Left hindlimb (tissue), 1 donor: ENCODE measurements around the gene CAGE1.
"Not testable (repeated sequence)": the region's sequence is repeated elsewhere in the genome, so short reads cannot be mapped to it uniquely, and the experiment has no call there.

Experiments used
- DNase-seq: peaks from one replicate; pipeline ENCODE4 v3.0.0-alpha.2; 2018

Gene CAGE1

GRCh38 chr6:7334685-7335084 lies 54.9 kb downstream of the CAGE1 start:
- DNase-seq, result no peak

- DNase-seq, result no peak
These were observed 57.3 kb downstream of the CAGE1 start for GRCh38 chr6:7332090-7332745.

GRCh38 chr6:7331452-7331851 lies 58.1 kb downstream of the CAGE1 start:
- no peak for DNase-seq

- no peak for DNase-seq
These were observed 61.3 kb downstream of the CAGE1 start for GRCh38 chr6:7328243-7328642.

GRCh38 chr6:7325750-7326149 lies 63.8 kb downstream of the CAGE1 start:
- no peak for DNase-seq

- DNase-seq, result no peak
These were observed 65.0 kb downstream of the CAGE1 start for GRCh38 chr6:7324520-7324919.

GRCh38 chr6:7323074-7323473 lies 66.5 kb downstream of the CAGE1 start:
- DNase-seq, result no peak

GRCh38 chr6:7321866-7322265 lies 67.7 kb downstream of the CAGE1 start:
- not testable (repeated sequence) for DNase-seq

- not testable (repeated sequence) for DNase-seq
These were observed 70.1 kb downstream of the CAGE1 start for GRCh38 chr6:7319406-7319805.

GRCh38 chr6:7317538-7317937 lies 72.0 kb downstream of the CAGE1 start:
- no peak for DNase-seq

GRCh38 chr6:7316658-7317533 lies 72.6 kb downstream of the CAGE1 start:
- no peak for DNase-seq

- no peak for DNase-seq
These were observed 73.6 kb downstream of the CAGE1 start for GRCh38 chr6:7315948-7316365.

GRCh38 chr6:7315087-7315947 lies 74.2 kb downstream of the CAGE1 start:
- DNase-seq, result not testable (repeated sequence)

GRCh38 chr6:7314414-7314813 lies 75.1 kb downstream of the CAGE1 start:
- DNase-seq, result no peak

GRCh38 chr6:7313505-7314165 lies 75.9 kb downstream of the CAGE1 start:
- DNase-seq, result no peak

- peak; percentile 99 for DNase-seq
These were observed 76.7 kb downstream of the CAGE1 start, which contains the start of gene SSR1 for GRCh38 chr6:7312616-7313504. Gene SSR1 (minus strand): TSS chr6:7313199. CDS start chr6:7313120, 79 bp downstream.

- DNase-seq, result no peak
These were observed 77.5 kb downstream of the CAGE1 start for GRCh38 chr6:7311917-7312615.

- DNase-seq, result no peak
These were observed 78.4 kb downstream of the CAGE1 start for GRCh38 chr6:7311176-7311575.

- no peak for DNase-seq
These were observed 80.5 kb downstream of the CAGE1 start for GRCh38 chr6:7309050-7309449.

GRCh38 chr6:7307533-7307932 lies 82.0 kb downstream of the CAGE1 start:
- DNase-seq, result no peak

- DNase-seq, result no peak
These were observed 84.7 kb downstream of the CAGE1 start for GRCh38 chr6:7304821-7305220.
